22Rv1 (cell line): ENCODE data around the gene FAM89B.

Experiments
- ZFX ChIP-seq: fragments of 450-650 bp; IDR thresholded peaks from 2 replicates; pipeline ENCODE4 v1.6.1; 2017; ENCODE audit warnings: antibody characterized with exemption, borderline replicate concordance
- TF ChIP-seq, protein P1 (sequence below): fragments of 450-650 bp; IDR thresholded peaks from 2 replicates; pipeline ENCODE4 v1.5.1; 2017; ENCODE audit warnings: mild to moderate bottlenecking

DNA sequence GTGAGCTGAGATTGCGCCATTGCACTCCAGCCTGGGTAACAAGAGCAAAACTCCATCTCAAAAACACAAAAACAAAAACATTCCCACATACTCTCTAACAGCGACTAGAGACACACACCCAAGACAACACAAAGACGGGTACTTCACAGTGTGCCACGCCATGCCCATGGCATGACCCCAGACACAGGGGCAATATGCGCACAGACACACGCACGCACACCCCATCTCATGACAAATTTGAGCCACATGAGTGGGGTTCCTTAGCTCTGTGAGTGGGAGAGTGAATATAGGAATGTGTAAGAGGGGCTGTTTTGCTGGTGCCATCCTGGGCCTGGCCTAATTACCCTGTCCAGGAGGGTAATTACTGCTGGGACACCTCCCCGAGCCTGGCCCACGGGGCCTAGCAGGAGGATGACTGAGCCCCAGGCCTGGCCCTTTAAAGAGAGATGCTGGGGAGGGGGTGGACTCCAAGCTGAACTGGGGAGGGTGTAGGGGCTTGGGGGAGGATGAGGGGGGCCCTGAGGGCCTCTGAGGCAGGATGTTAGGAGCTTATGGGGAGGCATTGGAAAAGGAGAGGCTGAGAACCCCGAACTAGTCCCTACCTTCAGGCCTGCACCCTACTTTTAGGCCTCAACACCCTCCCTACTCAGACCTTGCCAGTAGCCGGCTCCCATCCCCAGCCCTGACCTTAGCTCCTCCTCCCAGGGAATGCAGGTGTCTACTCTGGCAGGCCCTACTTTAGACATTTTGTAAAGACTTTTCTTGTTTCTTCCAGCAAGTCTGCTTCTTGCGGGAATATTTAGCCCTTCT lies 15.7 kb upstream of the FAM89B start:
- no peak for TF ChIP-seq ZFX
- TF ChIP-seq, protein P1, sequence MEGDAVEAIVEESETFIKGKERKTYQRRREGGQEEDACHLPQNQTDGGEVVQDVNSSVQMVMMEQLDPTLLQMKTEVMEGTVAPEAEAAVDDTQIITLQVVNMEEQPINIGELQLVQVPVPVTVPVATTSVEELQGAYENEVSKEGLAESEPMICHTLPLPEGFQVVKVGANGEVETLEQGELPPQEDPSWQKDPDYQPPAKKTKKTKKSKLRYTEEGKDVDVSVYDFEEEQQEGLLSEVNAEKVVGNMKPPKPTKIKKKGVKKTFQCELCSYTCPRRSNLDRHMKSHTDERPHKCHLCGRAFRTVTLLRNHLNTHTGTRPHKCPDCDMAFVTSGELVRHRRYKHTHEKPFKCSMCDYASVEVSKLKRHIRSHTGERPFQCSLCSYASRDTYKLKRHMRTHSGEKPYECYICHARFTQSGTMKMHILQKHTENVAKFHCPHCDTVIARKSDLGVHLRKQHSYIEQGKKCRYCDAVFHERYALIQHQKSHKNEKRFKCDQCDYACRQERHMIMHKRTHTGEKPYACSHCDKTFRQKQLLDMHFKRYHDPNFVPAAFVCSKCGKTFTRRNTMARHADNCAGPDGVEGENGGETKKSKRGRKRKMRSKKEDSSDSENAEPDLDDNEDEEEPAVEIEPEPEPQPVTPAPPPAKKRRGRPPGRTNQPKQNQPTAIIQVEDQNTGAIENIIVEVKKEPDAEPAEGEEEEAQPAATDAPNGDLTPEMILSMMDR = no peak
